ENCODE results near the gene RMC1. TPM values are rescaled to one million over a fixed set of nuclear protein-coding genes. Genes with fewer than 3 reads are reported as not detected.
A peak's percentile ranks its signal among the peaks of the same experiment; 100 is the strongest.

The RMC1 gene
- total and polyA plus RNA-seq, 4 donors = 15.6 to 24.7 (median 20.8) TPM

DNA sequence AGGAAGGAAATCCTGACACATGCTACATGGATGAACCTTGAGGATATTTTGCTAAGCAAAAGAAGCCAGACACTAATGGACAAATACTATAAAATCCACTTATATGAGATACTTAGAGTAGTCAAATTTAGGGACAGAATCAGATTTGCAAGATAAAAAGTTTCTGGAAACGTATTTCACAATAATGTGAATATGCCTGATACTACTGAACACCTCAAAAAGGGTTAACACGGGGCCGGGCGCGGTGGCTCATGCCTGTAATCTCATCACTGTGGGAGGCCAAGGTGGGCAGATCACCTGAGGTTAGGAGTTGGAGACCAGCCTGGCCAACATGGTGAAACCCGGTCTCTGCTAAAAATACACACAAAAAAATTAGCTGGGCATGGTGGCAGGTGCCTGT is 1.7 kb upstream of the RMC1 start:
- DNase-seq (ENCODE audit: low spot score) = no peak
- H3K36me3 ChIP-seq (ENCODE audit: control insufficient read depth in 4 of 4, insufficient read depth in 3 of 4, low read depth in 1 of 4, low read length in 3 of 4) = no peaks in the 10 kb centered on the region
- H3K9me3 ChIP-seq (ENCODE audit: control insufficient read depth in 4 of 4, low read length in 3 of 4) = no peaks in the 10 kb centered on the region
- no peak for TF ChIP-seq HNF4G (IDR thresholded peaks at IDR 0.05)
- H3K9ac ChIP-seq (ENCODE audit: low read depth in 1 of 2, low read length in 2 of 2) = no peak overlapping the region
- no peak overlapping the region for H3K27ac ChIP-seq (ENCODE audit: low read depth in 1 of 2, low read length in 2 of 2)
- H3K27me3 ChIP-seq (ENCODE audit: control insufficient read depth in 4 of 4, insufficient read depth in 4 of 4, low read length in 3 of 4) = no peaks in the 10 kb centered on the region
- peaks cover 0 to 20% (median 8%) of the 10 kb centered on the region in 4 donors for H3K4me1 ChIP-seq (ENCODE audit: control insufficient read depth in 4 of 4, insufficient read depth in 4 of 4, low read length in 3 of 4)
- H3K4me3 ChIP-seq (ENCODE audit: low read depth in 1 of 3, low read length in 3 of 3) = no peak overlapping the region
- WGBS = 89% methylated on average over 6 of the region's 6 CpGs

DNA sequence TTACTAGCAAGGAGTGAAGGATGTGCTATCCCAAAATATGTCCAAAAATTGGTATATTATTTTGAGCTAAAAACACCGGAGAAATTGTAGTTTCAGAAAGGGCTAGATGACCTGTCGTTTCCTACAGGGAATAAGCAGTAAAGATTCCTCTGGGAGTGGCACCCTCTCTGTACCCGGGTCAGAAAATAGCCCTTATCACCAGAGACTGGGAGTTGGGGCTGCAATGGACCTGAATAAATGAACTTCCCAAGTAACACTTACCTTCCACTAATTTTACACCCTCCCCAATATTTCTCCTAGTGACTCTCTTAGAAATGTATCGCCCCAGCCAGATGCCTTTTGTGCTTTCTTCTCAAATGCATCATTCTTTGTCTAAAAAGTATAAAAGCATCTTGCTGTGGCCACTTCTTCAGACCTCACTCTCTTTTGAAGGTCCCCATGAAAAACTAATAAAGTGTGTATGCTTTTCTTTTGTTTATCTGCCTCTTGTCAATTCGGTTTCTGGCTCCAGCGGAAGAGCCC is 734 bp upstream of the RMC1 start:
- no peaks in the 10 kb centered on the region for H3K27me3 ChIP-seq (ENCODE audit: control insufficient read depth in 4 of 4, insufficient read depth in 4 of 4, low read length in 3 of 4)
- H3K4me1 ChIP-seq (ENCODE audit: control insufficient read depth in 4 of 4, insufficient read depth in 4 of 4, low read length in 3 of 4) = peaks cover 0 to 23% (median 12%) of the 10 kb centered on the region in 4 donors
- H3K4me3 ChIP-seq (ENCODE audit: low read depth in 1 of 3, low read length in 3 of 3) = peak overlapping the region; percentile 72 to 98 (median 74)
- no peaks in the 10 kb centered on the region for H3K9me3 ChIP-seq (ENCODE audit: control insufficient read depth in 4 of 4, low read length in 3 of 4)
- H3K36me3 ChIP-seq (ENCODE audit: control insufficient read depth in 4 of 4, insufficient read depth in 3 of 4, low read depth in 1 of 4, low read length in 3 of 4) = no peaks in the 10 kb centered on the region
- H3K9ac ChIP-seq (ENCODE audit: low read depth in 1 of 2, low read length in 2 of 2) = peak overlapping the region; percentile 68 to 80
- 15% methylated on average over 6 of the region's 6 CpGs for WGBS
- TF ChIP-seq YY1 (IDR thresholded peaks at IDR 0.05) (no peak), HNF4G (IDR thresholded peaks at IDR 0.05) (no peak), FOXA1 (IDR thresholded peaks at IDR 0.05) (no peak), MAX (IDR thresholded peaks at IDR 0.05) (no peak), GABPA (IDR thresholded peaks at IDR 0.05 in 1 of 2, conservative IDR thresholded peaks at IDR 0.05 in 1 of 2) (no peak), FOXA2 (IDR thresholded peaks at IDR 0.05) (no peak), HNF4A (conservative IDR thresholded peaks at IDR 0.05) (no peak), JUND (IDR thresholded peaks at IDR 0.05) (no peak), NR2F2 (IDR thresholded peaks at IDR 0.05) (no peak), TAF1 (conservative IDR thresholded peaks at IDR 0.05) (no peak), REST (IDR thresholded peaks at IDR 0.05) (no peak)
- TF ChIP-seq, protein P1, sequence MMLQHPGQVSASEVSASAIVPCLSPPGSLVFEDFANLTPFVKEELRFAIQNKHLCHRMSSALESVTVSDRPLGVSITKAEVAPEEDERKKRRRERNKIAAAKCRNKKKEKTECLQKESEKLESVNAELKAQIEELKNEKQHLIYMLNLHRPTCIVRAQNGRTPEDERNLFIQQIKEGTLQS (IDR thresholded peaks at IDR 0.05) = no peak
- TF ChIP-seq, protein P2, sequence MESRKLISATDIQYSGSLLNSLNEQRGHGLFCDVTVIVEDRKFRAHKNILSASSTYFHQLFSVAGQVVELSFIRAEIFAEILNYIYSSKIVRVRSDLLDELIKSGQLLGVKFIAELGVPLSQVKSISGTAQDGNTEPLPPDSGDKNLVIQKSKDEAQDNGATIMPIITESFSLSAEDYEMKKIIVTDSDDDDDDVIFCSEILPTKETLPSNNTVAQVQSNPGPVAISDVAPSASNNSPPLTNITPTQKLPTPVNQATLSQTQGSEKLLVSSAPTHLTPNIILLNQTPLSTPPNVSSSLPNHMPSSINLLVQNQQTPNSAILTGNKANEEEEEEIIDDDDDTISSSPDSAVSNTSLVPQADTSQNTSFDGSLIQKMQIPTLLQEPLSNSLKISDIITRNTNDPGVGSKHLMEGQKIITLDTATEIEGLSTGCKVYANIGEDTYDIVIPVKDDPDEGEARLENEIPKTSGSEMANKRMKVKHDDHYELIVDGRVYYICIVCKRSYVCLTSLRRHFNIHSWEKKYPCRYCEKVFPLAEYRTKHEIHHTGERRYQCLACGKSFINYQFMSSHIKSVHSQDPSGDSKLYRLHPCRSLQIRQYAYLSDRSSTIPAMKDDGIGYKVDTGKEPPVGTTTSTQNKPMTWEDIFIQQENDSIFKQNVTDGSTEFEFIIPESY (IDR thresholded peaks at IDR 0.05) = no peak
- H3K27ac ChIP-seq (ENCODE audit: low read depth in 1 of 2, low read length in 2 of 2) = peak overlapping the region; percentile 89
- DNase-seq (ENCODE audit: low spot score) = no peak
